Endothelial cell of umbilical vein (primary cell): ENCODE results near the gene PTH1R. TPM values are rescaled to one million over a fixed set of nuclear protein-coding genes. Genes with fewer than 3 reads are reported as not detected.

Experiments used
- BruUV-seq: library from RNA; stranded (reverse); fragments of 400-500 nt; replicated peaks from 2 replicates; lab custom pipeline; 2021; lab: Mats Ljungman, UMichigan
- CTCF ChIA-PET: fragments of 300-600, 350-600 bp; sonication (Branson Sonifier 250); formaldehyde crosslinking; loops from one replicate; lab custom pipeline; 2021; ENCODE audit warnings: antibody characterized with exemption, inconsistent platforms; lab: Charles Lee
- POLR2A ChIA-PET: fragments of 300-600, 350-600 bp; sonication (Branson Sonifier 250); formaldehyde crosslinking; loops from one replicate; lab custom pipeline; 2021; ENCODE audit warnings: antibody characterized with exemption, inconsistent platforms; lab: Charles Lee
- DNase-seq: peaks from one replicate; pipeline ENCODE4 v3.0.0-alpha.2; 2011; ENCODE audit warnings: low read depth, low spot score
- FAIRE-seq: peaks from 2 replicates; lab custom pipeline; 2011; peaks lifted over from hg19 to GRCh38; lab: Jason Lieb, UNC
- H2AFZ ChIP-seq: 2 replicates; pipeline ENCODE4 v1.6.0; 2012; ENCODE audit warnings: low read depth, low read length, control low read depth, inconsistent platforms
- H3K27ac ChIP-seq: 2 replicates; pipeline ENCODE4 v1.5.1; 2011; ENCODE audit warnings: low read depth, mild to moderate bottlenecking, control low read depth, low read length, moderate library complexity; ENCODE audit not compliant: insufficient read depth
- H3K27me3 ChIP-seq, 2 experiments: 2 replicates each; pipeline versions ENCODE4 v1.6.0 to v1.6.1; 2011; ENCODE audit warnings: low read length in 2 of 2, mixed read lengths in 1 of 2; ENCODE audit not compliant: control insufficient read depth in 2 of 2, insufficient read depth in 2 of 2
- H3K36me3 ChIP-seq, 2 experiments: 2 replicates in 1 of 2; 3 replicates in 1 of 2; pipeline ENCODE4 v1.5.1; 2011; ENCODE audit warnings: low read length in 2 of 2, mild to moderate bottlenecking in 1 of 2, moderate library complexity in 1 of 2; ENCODE audit not compliant: control insufficient read depth in 2 of 2, insufficient read depth in 2 of 2; ENCODE audit errors: extremely low read depth in 1 of 2
- H3K4me1 ChIP-seq: 3 replicates; pipeline ENCODE4 v1.5.1; 2011; ENCODE audit warnings: mild to moderate bottlenecking, low read length; ENCODE audit not compliant: control insufficient read depth, insufficient read depth; ENCODE audit errors: extremely low read depth
- H3K4me2 ChIP-seq: 2 replicates; pipeline ENCODE4 v1.6.1; 2011; ENCODE audit warnings: low read length, control low read depth, mixed read lengths; ENCODE audit not compliant: insufficient read depth
- H3K4me3 ChIP-seq, 3 experiments: fragments of 200-600 bp in 1 of 3; sonication (generic), shearing (Covaris generic) in 1 of 3; replicated peaks in 1 of 3; 2 replicates each; pipeline ENCODE4 v1.5.1; 2011 to 2016; ENCODE audit warnings: control low read depth in 3 of 3, low read length in 3 of 3, mild to moderate bottlenecking in 2 of 3, inconsistent platforms in 1 of 3, low read depth in 1 of 3, moderate library complexity in 1 of 3; ENCODE audit not compliant: insufficient read depth in 1 of 3
- H3K79me2 ChIP-seq: 2 replicates; pipeline ENCODE4 v1.6.0; 2012; ENCODE audit warnings: low read length, inconsistent platforms; ENCODE audit not compliant: control insufficient read depth, insufficient read depth
- H3K9ac ChIP-seq: replicated peaks from 2 replicates; pipeline ENCODE3; 2011; ENCODE audit warnings: low read length, control low read depth; ENCODE audit not compliant: insufficient read depth; ENCODE audit errors: extremely low read depth
- H3K9me1 ChIP-seq: replicated peaks from 3 replicates; pipeline ENCODE4 v1.6.0; 2011; ENCODE audit warnings: mild to moderate bottlenecking, low read length; ENCODE audit not compliant: control insufficient read depth, insufficient read depth; ENCODE audit errors: extremely low read depth
- H3K9me3 ChIP-seq: replicated peaks from 2 replicates; pipeline ENCODE4 v1.5.1; 2012; ENCODE audit warnings: low read length, inconsistent platforms; ENCODE audit not compliant: control insufficient read depth, insufficient read depth
- H4K20me1 ChIP-seq: replicated peaks from 2 replicates; pipeline ENCODE3; 2011; ENCODE audit warnings: mild to moderate bottlenecking, low read length; ENCODE audit not compliant: control insufficient read depth, insufficient read depth; ENCODE audit errors: extremely low read depth
- EZH2 ChIP-seq: IDR thresholded peaks from 2 replicates; pipeline ENCODE4 v1.6.1; 2012; ENCODE audit warnings: borderline replicate concordance, low read depth, mild to moderate bottlenecking, moderate library complexity, low read length, inconsistent platforms; ENCODE audit not compliant: severe bottlenecking
- FOS ChIP-seq: IDR thresholded peaks from 2 replicates; pipeline ENCODE4 v1.6.1; 2011; ENCODE audit warnings: mild to moderate bottlenecking, low read length, moderate library complexity, borderline replicate concordance; ENCODE audit not compliant: insufficient read depth
- GATA2 ChIP-seq: IDR thresholded peaks from 2 replicates; pipeline ENCODE4 v1.7.0; 2011; ENCODE audit warnings: low read depth, mild to moderate bottlenecking, moderate library complexity, mixed read lengths, low read length; ENCODE audit not compliant: insufficient read length, insufficient read depth
- JUN ChIP-seq: IDR thresholded peaks from 2 replicates; pipeline ENCODE4 v1.6.1; 2011; ENCODE audit warnings: borderline replicate concordance, low read depth; ENCODE audit not compliant: insufficient read length, insufficient read depth
- MYC ChIP-seq: IDR thresholded peaks from one replicate; pipeline ENCODE4 v1.6.1; 2011; ENCODE audit warnings: mild to moderate bottlenecking, low read depth, low read length
- POLR2A ChIP-seq: IDR thresholded peaks from 2 replicates; pipeline ENCODE4 v1.6.1; 2012; ENCODE audit warnings: low read depth, mild to moderate bottlenecking, control low read depth, low read length
- POLR2AphosphoS5 ChIP-seq: IDR thresholded peaks from 2 replicates; pipeline ENCODE4 v1.6.1; 2012; ENCODE audit warnings: low read depth, mild to moderate bottlenecking, control low read depth, low read length, moderate library complexity; ENCODE audit not compliant: insufficient read depth
- dilution Hi-C: fragments of 300-500 bp; cut with MboI; formaldehyde crosslinking; loops from one replicate; pipeline ENCODE4 v1.15.0; 2019; ENCODE audit warnings: low sequenced_read_pairs; ENCODE audit not compliant: extremely low pct_ligation_motif_present
- intact Hi-C: fragments of 100-400 bp; cut with micrococcal nuclease; formaldehyde crosslinking; loops from one replicate; pipeline ENCODE4 v1.10.0; 2022
- polyA plus RNA-seq, 4 experiments: library from polyadenylated mRNA; depleted of rRNA in 3 of 4; stranded (reverse) in 3 of 4; unstranded in 1 of 4; fragments of >200 nt; gene quantifications; 2 replicates each; pipeline versions ENCODE4 v1.2.1 to v1.2.3, GENCODE V29; 2011 to 2012; ENCODE audit warnings: missing spikeins in 1 of 4
- total RNA-seq: library from RNA; stranded (reverse); gene quantifications from 2 replicates; pipeline ENCODE4 v1.2.3, GENCODE V29; 2021
- TF ChIP-seq, protein P1 (sequence below), 2 donors: IDR thresholded peaks; 1 replicate in 1 of 2; 2 replicates in 1 of 2; pipeline ENCODE4 v1.5.1; 2011; ENCODE audit warnings: low read length in 2 of 2, mild to moderate bottlenecking in 2 of 2, moderate library complexity in 2 of 2, control low read depth in 1 of 2, inconsistent platforms in 1 of 2, low read depth in 1 of 2; ENCODE audit not compliant: insufficient read depth in 1 of 2; ENCODE audit errors: extremely low read depth in 1 of 2
- TF ChIP-seq, protein P2 (sequence below): IDR thresholded peaks from 2 replicates; pipeline ENCODE4 v1.6.1; 2011; ENCODE audit not compliant: insufficient read depth, insufficient read length

Gene PTH1R
- total and polyA plus RNA-seq, 2 donors (not counting 3 experiments of a cell fraction or from before 2014, with no cell fraction given), result 0.08 to 0.46 TPM

DNA sequence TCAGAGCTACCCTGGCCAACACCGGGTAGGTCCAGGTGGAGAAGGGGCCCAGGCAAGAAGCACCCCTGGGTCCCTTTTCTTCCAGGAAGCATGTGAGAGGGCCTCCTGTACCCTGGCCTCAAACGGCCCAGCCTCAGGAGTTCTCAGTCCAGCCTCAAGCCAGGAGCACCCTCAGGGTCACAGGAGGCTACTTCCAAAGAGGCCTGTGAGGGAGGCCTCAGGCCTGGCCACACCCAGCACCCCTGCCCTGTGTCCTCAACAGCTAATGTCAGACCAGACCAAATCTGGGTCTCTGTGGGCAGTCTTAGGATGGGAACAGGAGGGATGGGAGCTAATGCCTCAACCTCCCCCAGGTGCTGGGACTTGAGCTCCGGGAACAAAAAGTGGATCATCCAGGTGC is 23.5 kb downstream of the PTH1R start:
- Histone ChIP-seq H3K4me1 (peaks cover 8% of the 10 kb centered on the region), H3K27me3 (no peaks in the 10 kb centered on the region), H3K9me1 (no peaks in the 10 kb centered on the region), H3K4me2 (no peak overlapping the region), H3K27ac (no peak overlapping the region), H3K79me2 (no peaks in the 10 kb centered on the region), H3K9ac (no peak overlapping the region), H3K4me3 (no peak overlapping the region), H3K9me3 (no peaks in the 10 kb centered on the region), H4K20me1 (no peaks in the 10 kb centered on the region), H3K36me3 (no peaks in the 10 kb centered on the region), H2AFZ (no peak overlapping the region)
- POLR2A ChIA-PET, result no interaction called here
- DNase-seq (no peak), FAIRE-seq (no peak)
- no TSS peak for BruUV-seq
- CTCF ChIA-PET, result interaction anchor here (0.6 to 2.4 kb wide), 6 partner anchors 8 to 963 kb away, joined by 3 to 15 read pairs (median 4); no protein-coding TSS in a partner anchor
- dilution Hi-C loops, result no loop called here
- TF ChIP-seq, protein P1, sequence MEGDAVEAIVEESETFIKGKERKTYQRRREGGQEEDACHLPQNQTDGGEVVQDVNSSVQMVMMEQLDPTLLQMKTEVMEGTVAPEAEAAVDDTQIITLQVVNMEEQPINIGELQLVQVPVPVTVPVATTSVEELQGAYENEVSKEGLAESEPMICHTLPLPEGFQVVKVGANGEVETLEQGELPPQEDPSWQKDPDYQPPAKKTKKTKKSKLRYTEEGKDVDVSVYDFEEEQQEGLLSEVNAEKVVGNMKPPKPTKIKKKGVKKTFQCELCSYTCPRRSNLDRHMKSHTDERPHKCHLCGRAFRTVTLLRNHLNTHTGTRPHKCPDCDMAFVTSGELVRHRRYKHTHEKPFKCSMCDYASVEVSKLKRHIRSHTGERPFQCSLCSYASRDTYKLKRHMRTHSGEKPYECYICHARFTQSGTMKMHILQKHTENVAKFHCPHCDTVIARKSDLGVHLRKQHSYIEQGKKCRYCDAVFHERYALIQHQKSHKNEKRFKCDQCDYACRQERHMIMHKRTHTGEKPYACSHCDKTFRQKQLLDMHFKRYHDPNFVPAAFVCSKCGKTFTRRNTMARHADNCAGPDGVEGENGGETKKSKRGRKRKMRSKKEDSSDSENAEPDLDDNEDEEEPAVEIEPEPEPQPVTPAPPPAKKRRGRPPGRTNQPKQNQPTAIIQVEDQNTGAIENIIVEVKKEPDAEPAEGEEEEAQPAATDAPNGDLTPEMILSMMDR (IDR thresholded peaks at IDR 0.05; ENCODE audit: extremely low read depth in 1 of 2, insufficient read depth in 1 of 2, low read depth in 1 of 2, low read length in 2 of 2), result no peak
- TF ChIP-seq GATA2 (no peak), POLR2AphosphoS5 (no peak), MYC (no peak), POLR2A (no peak), EZH2 (no peak), FOS (no peak), JUN (no peak)
- TF ChIP-seq, protein P2, sequence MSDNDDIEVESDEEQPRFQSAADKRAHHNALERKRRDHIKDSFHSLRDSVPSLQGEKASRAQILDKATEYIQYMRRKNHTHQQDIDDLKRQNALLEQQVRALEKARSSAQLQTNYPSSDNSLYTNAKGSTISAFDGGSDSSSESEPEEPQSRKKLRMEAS, result no peak
- intact Hi-C loops, result no loop called here
